SK-N-SH treated with all-trans-retinoic acid at 6 μM for 48 hours (cell line): ENCODE measurements around the gene ADGRG7.

Experiments
- ATAC-seq: fragments of 200-7000 bp; cut with Tn5 transposase; 3 replicates; pipeline ENCODE4 v1.9.1; 2020; ENCODE audit warnings: mild to moderate bottlenecking, moderate library complexity
- ARNTL ChIP-seq: fragments of 450-650 bp; formaldehyde crosslinking; IDR thresholded peaks from 2 replicates; pipeline ENCODE4 v1.5.0; 2020; ENCODE audit warnings: low read depth, mild to moderate bottlenecking, moderate library complexity, borderline replicate concordance
- BACH2 ChIP-seq: fragments of 250-450 bp; sonication (Bioruptor Pico); IDR thresholded peaks from 2 replicates; pipeline ENCODE4 v1.9.0; 2021; ENCODE audit warnings: mild to moderate bottlenecking, borderline replicate concordance
- CREB5 ChIP-seq: fragments of 250-450 bp; sonication (Bioruptor Pico); IDR thresholded peaks from 2 replicates; pipeline ENCODE4 v1.5.1; 2020; ENCODE audit warnings: low read depth, mild to moderate bottlenecking, moderate library complexity
- CSDC2 ChIP-seq: fragments of 250-450 bp; sonication (Bioruptor Pico); IDR thresholded peaks from 2 replicates; pipeline ENCODE4 v1.5.0; 2020; ENCODE audit warnings: mild to moderate bottlenecking, moderate library complexity
- CSRNP3 ChIP-seq: fragments of 250-450 bp; sonication (Bioruptor Pico); IDR thresholded peaks from 2 replicates; pipeline ENCODE4 v1.5.1; 2021; ENCODE audit warnings: mild to moderate bottlenecking, moderate library complexity
- ESRRG ChIP-seq: fragments of 250-450 bp; sonication (Bioruptor Pico); IDR thresholded peaks from 2 replicates; pipeline ENCODE4 v1.6.1; 2021; ENCODE audit warnings: mild to moderate bottlenecking
- GLIS3 ChIP-seq: fragments of 250-450 bp; sonication (Bioruptor Pico); IDR thresholded peaks from 2 replicates; pipeline ENCODE4 v1.5.0; 2020; ENCODE audit warnings: mild to moderate bottlenecking, moderate library complexity
- PATZ1 ChIP-seq: fragments of 250-450 bp; sonication (Bioruptor Pico); IDR thresholded peaks from 2 replicates; pipeline ENCODE4 v1.8.0; 2020; ENCODE audit warnings: mild to moderate bottlenecking, moderate library complexity, borderline replicate concordance
- POU6F1 ChIP-seq: fragments of 250-450 bp; sonication (Bioruptor Pico); IDR thresholded peaks from 2 replicates; pipeline ENCODE4 v1.8.0; 2021; ENCODE audit warnings: low read depth, mild to moderate bottlenecking, moderate library complexity, borderline replicate concordance
- PPARA ChIP-seq: fragments of 250-450 bp; sonication (Bioruptor Pico); IDR thresholded peaks from 2 replicates; pipeline ENCODE4 v1.5.0; 2020; ENCODE audit warnings: mild to moderate bottlenecking, borderline replicate concordance
- SNAI2 ChIP-seq: fragments of 250-450 bp; sonication (Bioruptor Pico); IDR thresholded peaks from 2 replicates; pipeline ENCODE4 v1.5.0; 2020; ENCODE audit warnings: mild to moderate bottlenecking, moderate library complexity
- TOX ChIP-seq: fragments of 250-450 bp; sonication (Bioruptor Pico); IDR thresholded peaks from 2 replicates; pipeline ENCODE4 v1.8.0; 2021; ENCODE audit warnings: mild to moderate bottlenecking, moderate library complexity, borderline replicate concordance
- TSHZ2 ChIP-seq: fragments of 250-450 bp; sonication (Bioruptor Pico); IDR thresholded peaks from 2 replicates; pipeline ENCODE4 v1.5.0; 2020; ENCODE audit warnings: mild to moderate bottlenecking, moderate library complexity
- ZC3H10 ChIP-seq: fragments of 250-450 bp; sonication (Bioruptor Pico); IDR thresholded peaks from 2 replicates; pipeline ENCODE4 v1.5.1; 2021; ENCODE audit warnings: mild to moderate bottlenecking, moderate library complexity
- ZFP30 ChIP-seq: fragments of 450-650 bp; formaldehyde crosslinking; IDR thresholded peaks from 2 replicates; pipeline ENCODE4 v1.5.0; 2022; ENCODE audit warnings: mild to moderate bottlenecking, moderate library complexity
- ZNF565 ChIP-seq: fragments of 450-650 bp; formaldehyde crosslinking; conservative IDR thresholded peaks from 2 replicates; pipeline ENCODE4 v1.5.0; 2020; ENCODE audit warnings: low read depth, mild to moderate bottlenecking, moderate library complexity
- ZNF70 ChIP-seq: fragments of 450-650 bp; formaldehyde crosslinking; IDR thresholded peaks from 2 replicates; pipeline ENCODE4 v1.5.0; 2020; ENCODE audit warnings: mild to moderate bottlenecking, moderate library complexity
- ZNF8 ChIP-seq: fragments of 450-650 bp; formaldehyde crosslinking; IDR thresholded peaks from 2 replicates; pipeline ENCODE4 v1.5.0; 2020; ENCODE audit warnings: mild to moderate bottlenecking, moderate library complexity

ADGRG7 gene

GRCh38 chr3:100603469-100603868 lies 5.9 kb upstream of the ADGRG7 start:
- peak; percentile 99 for ATAC-seq
- no peak for TF ChIP-seq POU6F1 (CRISPR knock-in tag)

- no peak for TF ChIP-seq PPARA (CRISPR knock-in tag)
- no peak for TF ChIP-seq ZFP30
- no peak for TF ChIP-seq ARNTL (CRISPR knock-in tag)
- no peak for TF ChIP-seq ZNF565
- no peak for TF ChIP-seq BACH2
- ATAC-seq: no peak
Observed at GRCh38 chr3:100605358-100605757, 4.0 kb upstream of the ADGRG7 start.

- ATAC-seq: no peak
- TF ChIP-seq ZFP30 (no peak), PATZ1 (no peak), ZNF8 (no peak), TSHZ2 (CRISPR knock-in tag) (no peak), ESRRG (no peak), TOX (CRISPR knock-in tag) (no peak), ZNF565 (no peak)
Observed at GRCh38 chr3:100606894-100607512, 2.4 kb upstream of the ADGRG7 start.

- TF ChIP-seq BACH2 (no peak), PATZ1 (no peak), ARNTL (CRISPR knock-in tag) (no peak), POU6F1 (CRISPR knock-in tag) (no peak), GLIS3 (CRISPR knock-in tag) (no peak), ESRRG (no peak), CSRNP3 (CRISPR knock-in tag) (no peak), ZNF8 (no peak), CSDC2 (CRISPR knock-in tag) (no peak), CREB5 (CRISPR knock-in tag) (no peak), ZC3H10 (CRISPR knock-in tag) (no peak), ZNF70 (CRISPR knock-in tag) (no peak), TSHZ2 (CRISPR knock-in tag) (no peak), SNAI2 (CRISPR knock-in tag) (no peak)
- no peak for ATAC-seq
Observed at GRCh38 chr3:100609963-100610362, 562 bp downstream of the ADGRG7 start.
